ENCODE data around the gene STK17B. TPM values are rescaled to one million over a fixed set of nuclear protein-coding genes. Genes with fewer than 3 reads are reported as not detected.

STK17B gene
- total RNA-seq, 2 donors from 2014 or later: 279 to 280 TPM

GRCh38 chr2:196181484-196181883 is 10.1 kb upstream of the STK17B start:
- peak overlapping the region; percentile 61 to 82 for H3K4me3 Mint-ChIP-seq
- ATAC-seq (replicated peaks in 1 of 2): no peak
- DNase-seq: no peak

GRCh38 chr2:196177124-196177523 is 5.7 kb upstream of the STK17B start:
- Mint-ChIP-seq H3K27ac (peak overlapping the region; percentile 73), H3K4me1 (ENCODE audit: low read depth) (peaks cover 88% of the 10 kb centered on the region), H3K4me3 (peak overlapping the region; percentile 76 to 89), H3K27me3 (ENCODE audit: low read depth) (no peaks in the 10 kb centered on the region), H3K9me3 (no peaks in the 10 kb centered on the region), H3K36me3 (ENCODE audit: insufficient read depth in 2 of 2) (peaks cover 0 to 1% of the 10 kb centered on the region in 2 donors)
- ATAC-seq (replicated peaks in 1 of 2) (no peak), DNase-seq (no peak)

More at GRCh38 chr2:196181484-196181883, 10.1 kb upstream of the STK17B start:
- Mint-ChIP-seq H3K4me1 (ENCODE audit: low read depth) (peaks cover 93% of the 10 kb centered on the region), H3K27me3 (ENCODE audit: low read depth) (no peaks in the 10 kb centered on the region), H3K36me3 (ENCODE audit: insufficient read depth in 2 of 2) (peaks cover 0 to 2% of the 10 kb centered on the region in 2 donors), H3K27ac (peak overlapping the region; percentile 96), H3K9me3 (peaks cover 3% of the 10 kb centered on the region in 2 donors)

DNA sequence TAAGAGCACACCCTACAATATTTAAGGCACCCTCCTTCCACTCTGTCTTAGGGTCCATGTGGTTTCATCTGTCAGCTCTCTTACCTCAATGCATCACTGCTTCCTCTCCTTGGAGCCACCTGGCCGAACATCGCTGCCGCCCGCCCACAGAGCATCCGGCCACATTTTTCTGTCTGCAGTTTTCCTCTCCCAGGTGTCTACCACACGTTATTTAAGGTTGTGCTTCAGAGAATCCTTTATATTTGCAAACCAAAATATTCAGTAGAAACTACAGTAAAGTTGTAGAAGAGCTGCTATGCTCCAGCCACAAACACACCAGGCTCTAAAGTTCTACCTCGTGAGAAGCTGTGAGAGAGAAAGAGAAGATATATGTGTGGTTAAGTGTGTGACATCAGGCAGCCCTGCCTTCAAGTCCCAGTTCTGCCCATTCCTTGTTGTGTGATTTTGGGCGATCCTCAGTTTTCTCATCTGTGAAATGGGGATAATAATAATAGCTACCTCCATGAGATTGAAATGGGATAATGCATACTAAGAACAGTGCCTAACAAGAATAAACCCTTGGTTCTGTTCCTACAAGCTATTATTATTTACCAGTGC is 4.9 kb upstream of the STK17B start:
- H3K27me3 Mint-ChIP-seq (ENCODE audit: low read depth): no peaks in the 10 kb centered on the region
- H3K9me3 Mint-ChIP-seq: no peaks in the 10 kb centered on the region
- DNase-seq: peak; percentile 81 to 84
- H3K27ac Mint-ChIP-seq: peak overlapping the region; percentile 73
- peak overlapping the region; percentile 76 to 89 for H3K4me3 Mint-ChIP-seq
- peaks cover 79% of the 10 kb centered on the region for H3K4me1 Mint-ChIP-seq (ENCODE audit: low read depth)
- peaks cover 1 to 2% of the 10 kb centered on the region in 2 donors for H3K36me3 Mint-ChIP-seq (ENCODE audit: insufficient read depth in 2 of 2)
- peak; percentile 51 for ATAC-seq (replicated peaks in 1 of 2)

- Mint-ChIP-seq H3K4me1 (ENCODE audit: low read depth) (peaks cover 64% of the 10 kb centered on the region), H3K27me3 (ENCODE audit: low read depth) (no peaks in the 10 kb centered on the region), H3K36me3 (ENCODE audit: insufficient read depth in 2 of 2) (peaks cover 10 to 13% of the 10 kb centered on the region in 2 donors), H3K9me3 (no peaks in the 10 kb centered on the region), H3K4me3 (peak overlapping the region; percentile 71 to 72), H3K27ac (peak overlapping the region; percentile 80)
- DNase-seq (peak; percentile 48 to 53), ATAC-seq (replicated peaks in 1 of 2) (peak in 1 of 2 donors; percentile 1)
Measured at GRCh38 chr2:196174404-196174803, 3.0 kb upstream of the STK17B start.

GRCh38 chr2:196173505-196173904 is 2.1 kb upstream of the STK17B start:
- Mint-ChIP-seq H3K4me1 (ENCODE audit: low read depth) (peaks cover 55% of the 10 kb centered on the region), H3K27me3 (ENCODE audit: low read depth) (no peaks in the 10 kb centered on the region), H3K36me3 (ENCODE audit: insufficient read depth in 2 of 2) (peaks cover 10 to 20% of the 10 kb centered on the region in 2 donors), H3K4me3 (peak overlapping the region; percentile 71 to 72), H3K27ac (peak overlapping the region; percentile 80), H3K9me3 (no peaks in the 10 kb centered on the region)
- DNase-seq (no peak), ATAC-seq (replicated peaks in 1 of 2) (no peak)

GRCh38 chr2:196172951-196173350 is 1.6 kb upstream of the STK17B start:
- Mint-ChIP-seq H3K36me3 (ENCODE audit: insufficient read depth in 2 of 2) (peaks cover 11 to 23% of the 10 kb centered on the region in 2 donors), H3K4me1 (ENCODE audit: low read depth) (peaks cover 50% of the 10 kb centered on the region), H3K9me3 (no peaks in the 10 kb centered on the region), H3K4me3 (peak overlapping the region; percentile 71 to 72), H3K27me3 (ENCODE audit: low read depth) (no peaks in the 10 kb centered on the region), H3K27ac (peak overlapping the region; percentile 1)
- no peak for DNase-seq
- ATAC-seq (replicated peaks in 1 of 2): no peak

DNA sequence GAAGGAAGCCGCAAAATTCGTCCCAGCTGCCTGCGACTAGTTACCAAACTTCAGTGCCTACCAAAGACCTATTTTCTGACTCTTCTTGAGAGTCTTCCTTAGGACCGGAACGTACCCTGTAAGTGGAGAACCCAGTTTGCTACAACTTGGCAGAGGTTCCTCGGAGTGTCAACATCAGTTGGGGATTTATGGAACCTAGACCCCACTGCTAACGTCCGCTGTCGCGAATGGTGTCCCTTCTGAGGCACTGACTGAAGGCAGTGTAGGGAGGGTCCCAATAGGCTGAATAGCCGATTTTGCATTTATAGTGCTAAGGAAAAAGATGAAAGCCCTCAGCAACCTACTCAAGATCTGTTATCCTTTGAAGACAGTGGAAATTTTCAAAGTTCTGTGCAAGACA is 568 bp upstream of the STK17B start:
- peaks cover 40% of the 10 kb centered on the region for H3K4me1 Mint-ChIP-seq (ENCODE audit: low read depth)
- peak overlapping the region; percentile 71 to 72 for H3K4me3 Mint-ChIP-seq
- H3K27me3 Mint-ChIP-seq (ENCODE audit: low read depth): no peaks in the 10 kb centered on the region
- no peak for DNase-seq
- peak; percentile 0 to 3 for ATAC-seq (replicated peaks in 1 of 2)
- no peaks in the 10 kb centered on the region for H3K9me3 Mint-ChIP-seq
- H3K36me3 Mint-ChIP-seq (ENCODE audit: insufficient read depth in 2 of 2): peaks cover 16 to 31% of the 10 kb centered on the region in 2 donors
- no peak overlapping the region for H3K27ac Mint-ChIP-seq

GRCh38 chr2:196170606-196171247 is 651 bp downstream of the STK17B start:
- ATAC-seq (replicated peaks in 1 of 2) (peak; percentile 4 to 23), DNase-seq (peak; percentile 33 to 51)
- Mint-ChIP-seq H3K27me3 (ENCODE audit: low read depth) (no peaks in the 10 kb centered on the region), H3K9me3 (no peaks in the 10 kb centered on the region), H3K27ac (peak overlapping the region; percentile 96), H3K36me3 (ENCODE audit: insufficient read depth in 2 of 2) (peaks cover 22 to 39% of the 10 kb centered on the region in 2 donors), H3K4me1 (ENCODE audit: low read depth) (peaks cover 34% of the 10 kb centered on the region), H3K4me3 (peak overlapping the region; percentile 93 to 95)

DNA sequence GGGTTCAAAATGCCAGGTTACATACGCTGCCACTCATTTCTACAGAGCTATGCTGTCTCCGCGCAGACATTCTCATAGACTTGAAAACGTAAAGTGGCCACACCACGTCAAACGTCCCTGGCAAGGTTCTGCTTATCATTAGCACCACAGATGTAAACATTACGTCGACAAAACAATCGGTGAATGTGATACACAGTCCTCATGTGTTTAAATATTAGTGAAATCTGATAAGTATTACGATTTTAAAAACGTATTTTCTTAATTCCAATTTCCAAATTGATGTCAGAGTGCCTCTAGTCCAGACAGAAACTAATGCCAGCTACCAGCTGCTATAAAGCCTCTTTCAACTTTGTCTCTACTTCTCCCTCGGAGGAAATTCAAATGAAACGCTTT is 1.2 kb downstream of the STK17B start:
- peak overlapping the region; percentile 96 for H3K27ac Mint-ChIP-seq
- peaks cover 24 to 43% of the 10 kb centered on the region in 2 donors for H3K36me3 Mint-ChIP-seq (ENCODE audit: insufficient read depth in 2 of 2)
- H3K4me3 Mint-ChIP-seq: peak overlapping the region; percentile 93 to 95

DNA sequence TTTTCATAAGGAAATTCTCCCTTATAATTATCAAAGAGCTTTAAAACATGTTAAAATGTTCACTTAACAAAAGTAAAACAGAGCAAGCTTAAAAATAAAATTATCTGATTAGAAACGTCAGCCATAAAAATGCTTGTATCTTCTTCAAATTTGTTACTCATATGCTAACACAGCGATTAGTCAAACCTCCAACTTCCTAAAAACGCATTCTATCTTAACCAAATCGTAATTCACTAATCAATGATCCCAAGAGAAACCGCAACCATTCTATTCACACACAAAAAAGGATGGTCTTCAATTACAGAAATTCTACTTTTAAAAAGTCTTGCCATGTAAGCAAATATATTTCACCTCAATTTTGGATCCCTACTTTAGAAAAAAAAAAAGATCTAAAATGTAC is 1.9 kb downstream of the STK17B start:
- no peaks in the 10 kb centered on the region for H3K9me3 Mint-ChIP-seq
- peaks cover 28 to 49% of the 10 kb centered on the region in 2 donors for H3K36me3 Mint-ChIP-seq (ENCODE audit: insufficient read depth in 2 of 2)
- H3K4me3 Mint-ChIP-seq: peak overlapping the region; percentile 93 to 95
- no peaks in the 10 kb centered on the region for H3K27me3 Mint-ChIP-seq (ENCODE audit: low read depth)
- no peak for DNase-seq
- H3K4me1 Mint-ChIP-seq (ENCODE audit: low read depth): peaks cover 38% of the 10 kb centered on the region
- H3K27ac Mint-ChIP-seq: peak overlapping the region; percentile 96
- no peak for ATAC-seq (replicated peaks in 1 of 2)

More for the DNA sequence above, 1.2 kb downstream of the STK17B start:
- H3K9me3 Mint-ChIP-seq: no peaks in the 10 kb centered on the region
- ATAC-seq (replicated peaks in 1 of 2) (peak; percentile 30), DNase-seq (peak; percentile 67 to 70)
- peaks cover 38% of the 10 kb centered on the region for H3K4me1 Mint-ChIP-seq (ENCODE audit: low read depth)
- H3K27me3 Mint-ChIP-seq (ENCODE audit: low read depth): no peaks in the 10 kb centered on the region

DNA sequence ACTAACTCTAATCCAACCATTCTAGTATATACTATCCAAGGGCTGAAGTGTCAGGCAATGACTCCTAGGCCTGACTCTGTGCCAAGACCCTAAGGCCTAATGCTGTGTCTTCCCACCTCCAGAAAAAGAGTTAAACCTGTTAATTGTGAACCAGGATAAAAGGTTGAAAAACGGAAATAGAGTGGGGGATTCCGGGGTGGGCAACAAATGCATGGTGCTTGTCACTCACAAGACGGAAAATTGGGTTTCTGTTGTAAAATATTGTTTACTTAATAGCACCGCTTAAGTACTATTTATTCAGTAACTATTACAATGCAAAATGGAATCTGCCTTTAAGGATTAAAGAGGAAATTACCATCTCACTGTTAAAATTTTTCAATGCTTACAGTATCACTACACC is 3.2 kb downstream of the STK17B start:
- Mint-ChIP-seq H3K9me3 (no peaks in the 10 kb centered on the region), H3K36me3 (ENCODE audit: insufficient read depth in 2 of 2) (peaks cover 28 to 53% of the 10 kb centered on the region in 2 donors), H3K27ac (peak overlapping the region; percentile 89), H3K4me3 (peak overlapping the region; percentile 93 to 95), H3K27me3 (ENCODE audit: low read depth) (no peaks in the 10 kb centered on the region), H3K4me1 (ENCODE audit: low read depth) (peaks cover 34% of the 10 kb centered on the region)
- no peak for DNase-seq
- no peak for ATAC-seq (replicated peaks in 1 of 2)

GRCh38 chr2:196167666-196168065 is 3.7 kb downstream of the STK17B start:
- no peak for DNase-seq
- Mint-ChIP-seq H3K4me3 (peak overlapping the region; percentile 93 to 95), H3K9me3 (no peaks in the 10 kb centered on the region), H3K4me1 (ENCODE audit: low read depth) (peaks cover 34% of the 10 kb centered on the region), H3K36me3 (ENCODE audit: insufficient read depth in 2 of 2) (peaks cover 31 to 58% of the 10 kb centered on the region in 2 donors), H3K27me3 (ENCODE audit: low read depth) (no peaks in the 10 kb centered on the region), H3K27ac (peak overlapping the region; percentile 89)
- no peak for ATAC-seq (replicated peaks in 1 of 2)

- H3K27ac Mint-ChIP-seq: peak overlapping the region; percentile 89
- H3K4me1 Mint-ChIP-seq (ENCODE audit: low read depth): peaks cover 41% of the 10 kb centered on the region
- H3K36me3 Mint-ChIP-seq (ENCODE audit: insufficient read depth in 2 of 2): peaks cover 34 to 65% of the 10 kb centered on the region in 2 donors
- ATAC-seq (replicated peaks in 1 of 2) (no peak), DNase-seq (peak in 1 of 2 donors; percentile 27)
- H3K27me3 Mint-ChIP-seq (ENCODE audit: low read depth): no peaks in the 10 kb centered on the region
- H3K4me3 Mint-ChIP-seq: peak overlapping the region; percentile 93 to 95
- H3K9me3 Mint-ChIP-seq: no peaks in the 10 kb centered on the region
Measured at GRCh38 chr2:196166876-196167275, 4.5 kb downstream of the STK17B start.
